WTC11 (cell line): ENCODE results near the gene TTN.

ENCODE experiments used
- ATF6 ChIP-seq: sonication (generic); formaldehyde crosslinking; IDR thresholded peaks from 2 replicates; pipeline ENCODE4 v1.8.1; 2023; ENCODE audit warnings: mild to moderate bottlenecking, missing genetic modification reagents
- CTCF ChIP-seq: fragments of 200-600 bp; IDR thresholded peaks from 2 replicates; pipeline ENCODE4 v1.8.0; 2022; ENCODE audit warnings: antibody characterized with exemption
- ETV6 ChIP-seq: sonication (generic); formaldehyde crosslinking; IDR thresholded peaks from 2 replicates; pipeline ENCODE4 v1.8.1; 2022; ENCODE audit warnings: mild to moderate bottlenecking, missing genetic modification reagents
- FOXP1 ChIP-seq: sonication (generic); formaldehyde crosslinking; IDR thresholded peaks from 2 replicates; pipeline ENCODE4 v1.8.0; 2022; ENCODE audit warnings: missing genetic modification reagents, mild to moderate bottlenecking, moderate library complexity, borderline replicate concordance
- KAT7 ChIP-seq: sonication (generic); formaldehyde crosslinking; IDR thresholded peaks from 2 replicates; pipeline ENCODE4 v1.8.1; 2023; ENCODE audit warnings: missing genetic modification reagents, mild to moderate bottlenecking, borderline replicate concordance
- ZNF138 ChIP-seq: sonication (generic); formaldehyde crosslinking; conservative IDR thresholded peaks from 2 replicates; pipeline ENCODE4 v1.8.1; 2022; ENCODE audit warnings: mild to moderate bottlenecking, moderate library complexity, missing genetic modification reagents
- TF ChIP-seq, protein P1 (sequence below): sonication (generic); formaldehyde crosslinking; IDR thresholded peaks from 2 replicates; pipeline ENCODE4 v1.8.0; 2022; ENCODE audit warnings: mild to moderate bottlenecking, missing genetic modification reagents
- TF ChIP-seq, protein P2 (sequence below): sonication (generic); formaldehyde crosslinking; IDR thresholded peaks from 2 replicates; pipeline ENCODE4 v1.8.0; 2023; ENCODE audit warnings: missing genetic modification reagents

GRCh38 chr2:178681081-178681480 lies 126.1 kb downstream of the TTN start:
- TF ChIP-seq CTCF (no peak), ZNF138 (CRISPR knock-in tag) (no peak), ATF6 (no peak), ETV6 (CRISPR knock-in tag) (no peak), FOXP1 (CRISPR knock-in tag) (no peak), KAT7 (no peak)
- TF ChIP-seq, protein P1, sequence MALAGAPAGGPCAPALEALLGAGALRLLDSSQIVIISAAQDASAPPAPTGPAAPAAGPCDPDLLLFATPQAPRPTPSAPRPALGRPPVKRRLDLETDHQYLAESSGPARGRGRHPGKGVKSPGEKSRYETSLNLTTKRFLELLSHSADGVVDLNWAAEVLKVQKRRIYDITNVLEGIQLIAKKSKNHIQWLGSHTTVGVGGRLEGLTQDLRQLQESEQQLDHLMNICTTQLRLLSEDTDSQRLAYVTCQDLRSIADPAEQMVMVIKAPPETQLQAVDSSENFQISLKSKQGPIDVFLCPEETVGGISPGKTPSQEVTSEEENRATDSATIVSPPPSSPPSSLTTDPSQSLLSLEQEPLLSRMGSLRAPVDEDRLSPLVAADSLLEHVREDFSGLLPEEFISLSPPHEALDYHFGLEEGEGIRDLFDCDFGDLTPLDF (CRISPR knock-in tag) = no peak
- TF ChIP-seq, protein P2, sequence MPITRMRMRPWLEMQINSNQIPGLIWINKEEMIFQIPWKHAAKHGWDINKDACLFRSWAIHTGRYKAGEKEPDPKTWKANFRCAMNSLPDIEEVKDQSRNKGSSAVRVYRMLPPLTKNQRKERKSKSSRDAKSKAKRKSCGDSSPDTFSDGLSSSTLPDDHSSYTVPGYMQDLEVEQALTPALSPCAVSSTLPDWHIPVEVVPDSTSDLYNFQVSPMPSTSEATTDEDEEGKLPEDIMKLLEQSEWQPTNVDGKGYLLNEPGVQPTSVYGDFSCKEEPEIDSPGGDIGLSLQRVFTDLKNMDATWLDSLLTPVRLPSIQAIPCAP (CRISPR knock-in tag) = no peak
